ENCODE measurements around the gene HAPLN3. TPM values are rescaled to one million over a fixed set of nuclear protein-coding genes. Genes with fewer than 3 reads are reported as not detected.

Gene HAPLN3
- total RNA-seq, 1 donor from 2014 or later, result 15.9 TPM

DNA sequence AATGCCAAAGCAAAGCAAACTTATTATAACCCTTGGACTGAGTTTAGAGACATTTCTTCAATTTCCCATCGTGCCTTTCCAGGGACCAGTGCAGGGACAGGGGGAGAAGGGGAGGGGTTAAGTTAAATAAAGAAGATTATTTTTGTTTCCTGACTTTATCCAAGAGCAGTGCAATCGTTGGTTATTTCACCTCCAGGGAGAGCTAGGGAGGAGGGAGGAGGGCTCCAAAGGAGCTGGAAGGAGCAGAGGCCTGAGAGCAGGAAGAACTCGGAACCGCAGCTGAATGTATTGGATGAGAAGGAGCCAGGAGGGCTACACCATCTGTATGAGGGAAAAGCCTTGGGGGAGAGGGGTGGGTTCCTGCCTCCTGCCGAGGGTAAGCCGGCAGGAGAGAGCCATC, 20.7 kb downstream of the HAPLN3 start:
- intact Hi-C loops (cut with DNase I), result no loop called here
- no peak for DNase-seq (ENCODE audit: low spot score)
- peak; percentile 18 for ATAC-seq

DNA sequence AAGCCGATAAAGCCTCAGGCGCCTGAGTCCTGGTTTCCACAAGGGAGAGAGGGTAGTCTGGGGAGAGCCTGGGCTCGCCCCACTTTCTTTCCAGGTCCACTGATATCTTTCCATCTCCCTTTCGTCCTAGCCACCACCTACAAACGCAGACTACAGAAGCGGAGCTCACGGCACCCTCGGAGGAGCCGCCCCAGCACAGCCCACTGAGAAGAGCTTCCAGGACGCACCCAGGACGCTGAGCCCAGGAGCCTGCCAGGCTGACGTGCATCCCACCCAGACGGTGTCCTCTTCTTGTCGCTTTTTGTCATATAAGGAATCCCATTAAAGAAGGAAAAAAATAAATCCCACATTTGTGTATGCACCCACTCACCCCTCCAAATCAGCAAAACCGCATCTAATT, 21.1 kb downstream of the HAPLN3 start:
- ATAC-seq (no peak), DNase-seq (ENCODE audit: low spot score) (no peak)
- intact Hi-C loops (cut with DNase I), result no loop called here

DNA sequence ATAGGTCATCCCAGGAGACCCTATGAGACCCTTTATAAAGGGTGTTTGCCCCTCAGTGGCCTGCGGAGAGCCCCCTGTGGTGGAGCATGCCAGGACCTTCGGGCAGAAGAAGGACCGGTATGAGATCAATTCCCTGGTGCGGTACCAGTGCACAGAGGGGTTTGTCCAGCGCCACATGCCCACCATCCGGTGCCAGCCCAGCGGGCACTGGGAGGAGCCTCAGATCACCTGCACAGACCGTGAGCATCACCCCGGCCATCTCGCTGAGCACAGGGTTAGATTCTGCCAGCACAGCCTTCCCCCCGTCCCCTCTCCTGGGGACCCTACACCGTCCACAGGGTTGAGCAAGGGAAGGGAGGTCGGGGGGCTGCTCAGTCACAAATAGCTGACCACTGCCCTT, 21.6 kb downstream of the HAPLN3 start:
- intact Hi-C loops (cut with DNase I), result no loop called here
- ATAC-seq (no peak), DNase-seq (ENCODE audit: low spot score) (no peak)

DNA sequence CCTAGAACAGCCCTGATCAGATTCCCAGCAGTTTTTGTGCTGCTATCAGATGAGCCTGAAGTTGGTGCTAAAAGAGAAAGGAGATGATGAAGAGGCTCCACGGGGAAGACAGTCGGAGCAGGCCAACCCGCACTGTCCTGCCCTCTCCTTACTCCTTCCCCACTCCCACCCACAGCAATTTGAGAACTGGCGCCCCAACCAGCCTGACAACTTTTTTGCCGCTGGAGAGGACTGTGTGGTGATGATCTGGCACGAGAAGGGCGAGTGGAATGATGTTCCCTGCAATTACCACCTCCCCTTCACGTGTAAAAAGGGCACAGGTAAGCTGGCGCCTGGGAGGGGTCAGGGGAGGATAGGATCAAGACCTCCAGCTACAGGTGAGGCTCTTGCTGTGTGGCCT, 22.6 kb downstream of the HAPLN3 start:
- ATAC-seq (no peak), DNase-seq (ENCODE audit: low spot score) (no peak)
- intact Hi-C loops (cut with DNase I), result no loop called here

DNA sequence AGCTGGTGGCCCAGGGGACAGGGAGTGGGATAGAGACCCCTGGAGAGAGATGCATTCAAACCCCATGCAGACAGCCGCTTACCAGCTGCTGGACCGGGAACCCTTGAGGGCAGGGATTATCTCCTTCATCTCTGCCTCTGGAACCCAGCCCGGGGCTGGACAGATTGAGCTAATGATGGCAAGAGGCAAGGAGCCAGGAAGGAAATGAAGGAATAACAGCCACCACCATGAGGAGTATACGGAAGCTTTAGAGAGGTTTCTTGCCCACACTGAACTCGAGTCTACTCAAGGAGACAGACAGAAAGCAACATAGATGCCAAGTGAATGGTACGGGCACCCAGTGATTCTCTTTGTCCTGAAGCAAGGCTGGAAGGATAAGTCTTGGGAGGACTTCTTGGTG, 23.2 kb downstream of the HAPLN3 start:
- no peak for DNase-seq (ENCODE audit: low spot score)
- intact Hi-C loops (cut with DNase I), result no loop called here
- no peak for ATAC-seq

DNA sequence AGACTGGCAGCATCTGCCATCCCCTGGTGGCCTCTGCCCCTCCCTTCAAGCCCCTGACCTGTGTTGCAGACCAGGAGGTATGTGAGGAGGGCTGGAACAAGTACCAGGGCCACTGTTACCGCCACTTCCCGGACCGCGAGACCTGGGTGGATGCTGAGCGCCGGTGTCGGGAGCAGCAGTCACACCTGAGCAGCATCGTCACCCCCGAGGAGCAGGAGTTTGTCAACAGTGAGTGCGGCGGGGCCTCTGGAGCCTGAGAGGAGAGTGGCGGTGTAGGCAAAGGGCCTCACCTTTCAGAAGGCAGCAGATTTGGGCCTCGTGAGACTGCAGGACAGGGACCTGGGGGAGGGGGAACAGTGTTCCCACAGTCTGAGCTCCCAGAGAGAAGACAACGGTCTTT, 24.0 kb downstream of the HAPLN3 start:
- no peak for ATAC-seq
- intact Hi-C loops (cut with DNase I), result no loop called here
- no peak for DNase-seq (ENCODE audit: low spot score)

DNA sequence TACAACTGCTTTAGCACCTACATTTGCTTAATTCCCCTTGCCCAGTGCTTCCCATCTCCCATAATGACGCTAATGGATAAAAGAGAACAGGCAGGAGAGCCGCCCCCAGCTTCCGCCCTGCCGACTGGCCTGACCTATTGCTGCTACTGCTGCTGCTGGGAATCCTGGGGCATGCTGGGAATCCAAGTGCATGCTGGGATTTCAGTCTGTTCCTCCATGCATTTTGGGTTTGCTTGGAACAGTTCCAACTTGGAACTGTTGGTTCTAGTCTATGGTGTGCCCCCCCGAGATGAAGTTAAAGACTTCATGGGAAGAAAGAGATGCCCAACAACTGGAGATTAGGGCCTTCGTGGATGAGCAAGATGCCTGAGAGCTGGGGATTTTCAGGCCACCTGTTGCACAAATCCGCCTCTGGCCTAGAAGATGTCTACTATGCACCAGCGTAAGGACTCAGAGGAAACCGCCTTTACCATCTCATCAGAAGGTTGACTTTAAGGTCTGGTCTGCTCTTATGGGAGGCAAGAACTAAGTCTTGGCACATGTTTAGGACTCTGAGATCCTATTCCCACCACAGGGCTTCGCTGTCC, 29.0 kb downstream of the HAPLN3 start:
- intact Hi-C loops (cut with DNase I), result no loop called here
- no peak for DNase-seq (ENCODE audit: low spot score)
- no peak for ATAC-seq

DNA sequence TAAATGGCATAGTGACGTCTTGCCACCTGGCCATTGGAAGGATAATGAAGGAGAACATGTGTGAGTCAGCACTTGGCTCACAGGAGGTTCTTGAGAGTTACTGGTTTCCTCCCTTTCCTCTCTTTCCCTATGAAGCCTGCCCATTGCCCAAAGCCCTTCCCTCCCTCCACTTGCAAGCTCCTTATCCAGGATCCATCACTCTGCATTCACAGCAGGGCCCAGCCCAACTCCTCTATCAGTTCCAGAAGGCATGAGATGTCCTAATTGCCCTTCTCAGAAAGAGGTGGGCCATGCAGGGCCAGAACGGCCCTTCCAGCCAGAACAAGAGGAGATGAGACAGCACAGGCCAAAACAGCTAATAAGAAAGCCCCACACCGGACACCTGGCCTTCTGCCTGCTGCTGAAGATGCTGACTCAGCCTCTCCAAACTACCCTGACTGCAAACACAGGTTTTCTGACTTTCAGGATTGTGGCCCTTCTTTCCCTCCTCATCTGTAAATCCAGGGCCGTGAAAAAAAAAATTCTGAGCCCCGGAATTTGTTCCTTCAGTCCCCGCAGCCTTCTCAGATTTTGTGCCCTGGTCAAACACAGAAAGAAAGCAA, 29.7 kb downstream of the HAPLN3 start:
- intact Hi-C loops (cut with DNase I), result no loop called here
- no peak for DNase-seq (ENCODE audit: low spot score)
- no peak for ATAC-seq

DNA sequence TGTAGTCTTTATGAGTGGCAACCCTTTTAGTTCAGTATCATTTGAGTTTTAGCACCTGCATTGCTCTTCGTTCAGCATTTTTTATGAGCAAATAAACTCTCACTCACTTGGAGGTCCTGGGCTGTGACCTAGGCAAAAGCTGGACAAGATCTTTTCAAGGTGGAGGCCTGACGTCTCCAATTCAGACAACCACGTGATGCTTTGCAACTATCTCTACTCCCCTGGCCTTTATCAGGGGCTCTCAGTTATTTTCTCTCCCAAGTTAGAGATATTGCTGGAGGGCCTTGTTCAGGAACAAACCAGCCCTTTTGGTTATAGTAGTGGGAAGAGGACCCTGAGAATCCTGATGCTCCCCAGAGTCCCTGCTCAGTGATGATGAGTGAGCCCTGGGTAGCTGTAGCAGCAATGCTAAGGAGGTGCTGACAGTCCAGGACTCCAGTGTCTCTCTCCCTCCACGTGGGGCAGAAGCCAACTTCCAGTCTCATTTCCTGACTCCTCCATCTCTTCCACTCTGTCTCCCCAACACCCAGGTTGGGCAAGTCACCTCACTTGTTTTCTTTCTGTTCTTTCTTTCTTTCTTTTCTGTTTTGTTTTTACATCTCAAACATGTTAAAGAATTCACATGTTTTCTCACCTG, 30.4 kb downstream of the HAPLN3 start:
- DNase-seq (ENCODE audit: low spot score) (no peak), ATAC-seq (no peak)
- intact Hi-C loops (cut with DNase I), result no loop called here

DNA sequence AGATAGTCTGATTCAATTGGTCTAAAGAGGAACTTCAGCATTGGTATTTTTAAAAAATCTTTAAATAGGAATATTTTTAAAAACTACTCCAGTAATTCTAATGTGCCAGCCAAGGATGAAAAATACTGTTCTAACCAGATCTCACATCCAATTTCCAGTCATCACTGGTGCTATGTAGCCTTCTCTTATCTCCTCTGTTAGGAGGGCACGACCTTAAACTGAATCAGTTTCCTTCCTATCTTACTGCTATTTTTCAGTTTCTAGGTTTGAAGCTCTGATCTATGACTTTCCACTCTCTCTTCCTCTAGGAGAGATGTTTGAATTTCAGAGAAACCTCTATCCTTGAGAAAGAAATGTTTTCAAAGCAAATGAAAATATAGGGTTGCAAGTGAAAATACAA, 31.9 kb downstream of the HAPLN3 start:
- DNase-seq (ENCODE audit: low spot score) (no peak), ATAC-seq (no peak)
- intact Hi-C loops (cut with DNase I), result no loop called here

DNA sequence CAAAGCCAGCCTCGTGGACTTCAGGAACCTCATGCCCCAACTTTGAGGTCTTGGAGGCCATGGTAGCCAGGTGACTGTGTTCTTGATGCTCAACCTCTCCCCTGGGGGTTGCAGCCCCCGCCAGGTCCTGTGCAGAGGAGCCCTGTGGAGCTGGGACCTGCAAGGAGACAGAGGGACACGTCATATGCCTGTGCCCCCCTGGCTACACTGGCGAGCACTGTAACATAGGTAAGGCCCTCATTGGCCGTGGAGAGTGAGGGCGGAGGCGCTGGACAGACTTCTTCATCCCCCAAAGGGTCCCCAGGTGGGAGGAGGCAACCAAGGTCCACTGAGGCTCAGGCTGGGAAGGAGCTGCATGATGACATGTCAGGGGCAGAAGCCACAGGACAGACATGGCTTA, 35.1 kb downstream of the HAPLN3 start:
- no peak for DNase-seq (ENCODE audit: low spot score)
- intact Hi-C loops (cut with DNase I), result no loop called here
- ATAC-seq, result no peak

DNA sequence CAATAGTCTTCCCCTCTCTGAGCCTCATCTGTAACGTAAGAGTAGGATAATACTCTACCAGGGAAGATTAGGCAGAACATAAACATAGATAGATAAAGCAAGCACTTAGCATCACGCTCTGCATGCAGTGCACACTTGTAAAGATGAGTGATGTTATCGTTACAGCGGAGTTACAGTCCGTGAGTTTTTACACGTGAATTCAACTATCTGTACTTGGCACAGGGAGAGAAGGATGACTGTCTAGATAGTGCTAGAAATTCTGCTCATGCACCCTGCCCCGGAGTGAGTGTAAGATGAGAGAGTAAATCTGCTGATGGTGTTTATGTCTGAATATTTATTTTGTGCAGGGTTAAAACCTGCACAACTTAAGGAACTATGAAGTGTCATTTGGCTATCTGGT, 35.8 kb downstream of the HAPLN3 start:
- ATAC-seq (no peak), DNase-seq (ENCODE audit: low spot score) (no peak)
- intact Hi-C loops (cut with DNase I), result no loop called here

DNA sequence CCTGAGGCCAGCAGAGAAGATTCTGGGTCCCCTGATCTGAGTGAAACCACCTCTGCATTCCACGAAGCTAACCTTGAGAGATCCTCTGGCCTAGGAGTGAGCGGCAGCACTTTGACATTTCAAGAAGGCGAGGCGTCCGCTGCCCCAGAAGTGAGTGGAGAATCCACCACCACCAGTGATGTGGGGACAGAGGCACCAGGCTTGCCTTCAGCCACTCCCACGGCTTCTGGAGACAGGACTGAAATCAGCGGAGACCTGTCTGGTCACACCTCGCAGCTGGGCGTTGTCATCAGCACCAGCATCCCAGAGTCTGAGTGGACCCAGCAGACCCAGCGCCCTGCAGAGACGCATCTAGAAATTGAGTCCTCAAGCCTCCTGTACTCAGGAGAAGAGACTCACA, 36.4 kb downstream of the HAPLN3 start:
- intact Hi-C loops (cut with DNase I), result no loop called here
- no peak for ATAC-seq
- no peak for DNase-seq (ENCODE audit: low spot score)

DNA sequence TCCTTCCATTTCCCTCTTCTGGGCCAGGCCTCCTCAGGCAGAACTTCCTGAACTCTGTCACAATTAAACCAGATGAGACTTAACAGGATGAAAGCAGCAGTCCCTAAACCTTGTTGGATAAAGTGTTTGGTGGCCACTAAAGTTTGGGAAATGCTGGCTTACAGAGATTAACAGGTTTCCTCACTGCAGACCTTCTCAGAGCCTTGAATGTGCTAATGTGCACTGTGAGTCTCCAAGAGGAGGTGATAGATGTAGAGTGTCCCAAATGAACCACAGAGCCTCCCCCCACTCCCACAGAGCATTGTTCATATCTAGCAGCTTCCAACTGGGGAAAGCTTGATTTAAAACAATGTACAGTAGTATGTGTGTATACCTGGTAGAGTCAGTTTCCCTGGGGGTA, 42.9 kb downstream of the HAPLN3 start:
- DNase-seq (ENCODE audit: low spot score) (no peak), ATAC-seq (no peak)
- intact Hi-C loops (cut with DNase I), result no loop called here

DNA sequence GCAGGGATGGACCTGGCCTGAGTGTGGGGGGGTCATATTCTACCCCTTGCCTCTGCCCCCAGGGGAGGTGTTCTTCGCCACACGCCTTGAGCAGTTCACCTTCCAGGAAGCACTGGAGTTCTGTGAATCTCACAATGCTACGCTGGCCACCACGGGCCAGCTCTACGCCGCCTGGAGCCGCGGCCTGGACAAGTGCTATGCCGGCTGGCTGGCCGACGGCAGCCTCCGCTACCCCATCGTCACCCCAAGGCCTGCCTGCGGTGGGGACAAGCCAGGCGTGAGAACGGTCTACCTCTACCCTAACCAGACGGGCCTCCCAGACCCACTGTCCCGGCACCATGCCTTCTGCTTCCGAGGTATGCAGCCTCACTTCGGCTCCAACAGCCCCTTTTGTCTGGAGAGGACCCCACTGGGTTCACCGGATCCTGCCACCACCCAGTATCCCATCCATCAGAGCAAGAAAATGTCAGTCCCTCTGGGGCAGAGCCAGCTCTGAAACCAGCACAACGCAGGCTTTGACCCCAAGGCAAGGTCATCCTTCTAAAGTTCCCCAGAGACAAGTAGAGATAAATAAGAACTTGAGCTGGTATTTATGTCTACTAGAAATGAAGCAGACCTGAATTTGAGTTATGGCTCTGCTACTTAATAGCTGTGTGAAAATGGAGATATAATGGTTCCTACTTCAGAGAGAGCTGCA, 45.8 kb downstream of the HAPLN3 start:
- ATAC-seq (no peak), DNase-seq (ENCODE audit: low spot score) (no peak)

DNA sequence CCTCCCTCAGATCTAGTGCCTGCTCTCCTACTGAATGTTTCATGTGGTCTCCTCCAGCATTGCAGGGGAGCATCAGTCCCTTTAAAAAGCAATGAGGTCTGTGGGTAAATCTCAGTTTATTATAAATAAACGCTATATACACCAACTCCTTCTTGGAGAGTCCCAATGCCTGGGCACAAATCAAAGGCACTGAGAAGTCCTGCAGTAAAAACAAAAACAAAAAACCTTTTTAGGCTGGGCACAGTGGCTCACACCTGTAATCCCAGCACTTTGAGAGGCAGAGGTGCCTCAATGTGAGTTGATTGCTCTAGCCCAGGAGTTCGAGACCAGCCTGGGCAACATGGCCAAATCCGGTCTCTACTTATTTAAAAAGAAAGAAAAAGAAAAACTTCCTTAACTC, 47.1 kb downstream of the HAPLN3 start:
- intact Hi-C loops (cut with DNase I), result no loop called here
- DNase-seq (ENCODE audit: low spot score) (no peak), ATAC-seq (no peak)

More for the DNA sequence above, 45.8 kb downstream of the HAPLN3 start:
- intact Hi-C loops (cut with DNase I), result no loop called here

DNA sequence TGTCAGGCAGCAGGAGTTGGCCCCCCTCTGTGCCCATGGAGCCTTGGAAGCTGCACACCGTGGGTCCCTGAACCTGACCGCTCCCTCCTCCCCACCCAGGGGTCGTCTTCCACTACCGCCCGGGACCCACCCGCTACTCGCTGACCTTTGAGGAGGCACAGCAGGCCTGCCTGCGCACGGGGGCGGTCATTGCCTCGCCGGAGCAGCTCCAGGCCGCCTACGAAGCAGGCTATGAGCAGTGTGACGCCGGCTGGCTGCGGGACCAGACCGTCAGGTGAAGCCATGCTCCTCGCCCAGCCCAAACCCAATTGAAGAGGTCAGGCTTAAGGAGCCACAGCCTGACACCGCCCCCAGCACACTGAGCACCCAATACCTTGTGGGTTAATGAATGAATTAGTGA, 48.2 kb downstream of the HAPLN3 start:
- ATAC-seq, result no peak
- no peak for DNase-seq (ENCODE audit: low spot score)
- intact Hi-C loops (cut with DNase I), result no loop called here

DNA sequence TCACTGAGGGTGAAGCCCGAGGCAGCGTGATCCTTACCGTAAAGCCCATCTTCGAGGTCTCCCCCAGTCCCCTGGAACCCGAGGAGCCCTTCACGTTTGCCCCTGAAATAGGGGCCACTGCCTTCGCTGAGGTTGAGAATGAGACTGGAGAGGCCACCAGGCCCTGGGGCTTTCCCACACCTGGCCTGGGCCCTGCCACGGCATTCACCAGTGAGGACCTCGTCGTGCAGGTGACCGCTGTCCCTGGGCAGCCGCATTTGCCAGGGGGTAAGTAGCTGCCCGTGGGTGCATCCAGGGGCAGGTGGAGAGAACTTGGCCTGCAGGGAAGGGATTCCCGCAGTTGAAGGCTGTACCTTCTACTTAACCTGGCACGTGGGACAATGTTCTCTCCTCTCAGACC, 49.7 kb downstream of the HAPLN3 start:
- ATAC-seq (no peak), DNase-seq (ENCODE audit: low spot score) (no peak)
- intact Hi-C loops (cut with DNase I), result no loop called here

DNA sequence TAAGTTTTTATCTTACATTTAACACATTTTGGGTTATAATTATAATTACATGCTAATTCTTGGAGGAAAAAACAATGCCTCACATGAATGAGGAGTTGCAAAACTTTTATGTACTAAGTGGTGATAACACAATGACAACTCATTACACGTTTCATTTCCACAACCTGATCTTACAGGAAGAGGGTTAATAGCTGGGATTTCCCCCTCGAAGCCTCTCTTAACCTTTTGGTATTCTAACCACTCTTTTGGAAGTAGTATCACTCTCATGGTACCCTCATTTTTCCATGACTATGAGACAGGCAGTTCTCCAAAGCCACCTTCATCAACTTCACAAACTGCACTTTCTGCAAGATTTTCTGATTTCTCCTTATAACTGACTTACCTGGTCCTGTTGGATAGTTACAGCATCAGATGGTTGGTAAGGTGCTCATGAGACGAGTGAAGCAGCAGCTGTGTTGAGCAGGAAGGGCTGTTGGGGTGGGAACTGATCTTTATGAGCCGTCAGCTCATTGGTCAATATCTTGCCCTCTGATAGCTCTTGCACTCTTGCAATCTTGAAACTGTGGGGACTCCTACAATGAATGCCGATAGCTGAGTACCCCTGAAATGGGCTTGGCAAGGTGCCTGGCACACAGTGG, 50.5 kb downstream of the HAPLN3 start:
- DNase-seq (ENCODE audit: low spot score), result no peak
- ATAC-seq, result no peak
- intact Hi-C loops (cut with DNase I), result no loop called here

DNA sequence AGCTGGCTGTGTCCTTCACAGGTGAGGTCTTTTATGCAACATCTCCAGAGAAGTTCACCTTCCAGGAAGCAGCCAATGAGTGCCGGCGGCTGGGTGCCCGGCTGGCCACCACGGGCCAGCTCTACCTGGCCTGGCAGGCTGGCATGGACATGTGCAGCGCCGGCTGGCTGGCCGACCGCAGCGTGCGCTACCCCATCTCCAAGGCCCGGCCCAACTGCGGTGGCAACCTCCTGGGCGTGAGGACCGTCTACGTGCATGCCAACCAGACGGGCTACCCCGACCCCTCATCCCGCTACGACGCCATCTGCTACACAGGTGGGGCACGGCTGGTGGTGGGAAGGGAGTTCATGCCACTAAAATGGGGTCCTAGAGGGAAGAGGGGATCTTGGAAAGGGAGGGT, 52.0 kb downstream of the HAPLN3 start:
- intact Hi-C loops (cut with DNase I), result no loop called here
- DNase-seq (ENCODE audit: low spot score), result no peak
- no peak for ATAC-seq
